ENCODE results near the gene INAFM2.

DNA sequence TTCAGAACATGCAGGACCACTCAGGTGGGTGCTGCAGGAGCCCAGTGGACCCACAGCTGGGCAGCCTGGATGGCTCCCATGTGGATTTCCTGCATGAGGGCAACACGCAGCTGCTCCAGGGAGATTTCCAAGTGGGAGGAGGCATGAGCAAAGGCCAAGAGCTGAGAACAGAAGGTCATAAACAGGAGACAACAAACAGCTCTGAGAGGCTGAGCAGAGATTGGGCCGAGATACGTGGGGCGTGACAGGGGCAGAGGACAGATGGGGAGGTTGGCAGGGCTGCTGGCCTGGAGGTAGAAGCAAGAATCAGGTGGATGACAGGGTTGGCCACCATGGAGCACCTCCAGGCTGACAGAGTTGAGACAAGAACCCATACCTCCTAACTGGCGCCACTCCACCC lies 30.2 kb downstream of the INAFM2 start:
- TF ChIP-seq ELF4 (IDR thresholded peaks at IDR 0.05) (no peak), ARNT (IDR thresholded peaks at IDR 0.05) (no peak), CTBP1 (IDR thresholded peaks at IDR 0.05; ENCODE audit: borderline replicate concordance) (no peak), FOXM1 (IDR thresholded peaks at IDR 0.05; ENCODE audit: borderline replicate concordance) (no peak), SUZ12 (IDR thresholded peaks at IDR 0.05) (no peak), BHLHE40 (IDR thresholded peaks at IDR 0.05; ENCODE audit: borderline replicate concordance) (no peak), LEF1 (IDR thresholded peaks at IDR 0.05; ENCODE audit: borderline replicate concordance) (no peak), NFRKB (IDR thresholded peaks at IDR 0.05) (no peak), HDGF (IDR thresholded peaks at IDR 0.05; ENCODE audit: borderline replicate concordance) (no peak), TARDBP (IDR thresholded peaks at IDR 0.05) (no peak)
- TF ChIP-seq, protein P1, sequence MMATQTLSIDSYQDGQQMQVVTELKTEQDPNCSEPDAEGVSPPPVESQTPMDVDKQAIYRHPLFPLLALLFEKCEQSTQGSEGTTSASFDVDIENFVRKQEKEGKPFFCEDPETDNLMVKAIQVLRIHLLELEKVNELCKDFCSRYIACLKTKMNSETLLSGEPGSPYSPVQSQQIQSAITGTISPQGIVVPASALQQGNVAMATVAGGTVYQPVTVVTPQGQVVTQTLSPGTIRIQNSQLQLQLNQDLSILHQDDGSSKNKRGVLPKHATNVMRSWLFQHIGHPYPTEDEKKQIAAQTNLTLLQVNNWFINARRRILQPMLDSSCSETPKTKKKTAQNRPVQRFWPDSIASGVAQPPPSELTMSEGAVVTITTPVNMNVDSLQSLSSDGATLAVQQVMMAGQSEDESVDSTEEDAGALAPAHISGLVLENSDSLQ (IDR thresholded peaks at IDR 0.05): no peak

Measured in HEK293T (cell line).